HUES48 (cell line): Measurements from ENCODE around the gene ITGB3.
"Not testable (repeated sequence)": the region's sequence is repeated elsewhere in the genome, so short reads cannot be mapped to it uniquely, and the experiment has no call there.

Experiments used
- H3K27ac ChIP-seq: one replicate; pipeline ENCODE4 v1.7.0; 2013; ENCODE audit warnings: low read depth, low read length, inconsistent platforms
- H3K27me3 ChIP-seq: 2 replicates; pipeline ENCODE4 v1.6.1; 2013; ENCODE audit warnings: mild to moderate bottlenecking, low read length; ENCODE audit not compliant: control insufficient read depth, insufficient read depth
- H3K36me3 ChIP-seq: 2 replicates; pipeline ENCODE4 v1.6.1; 2013; ENCODE audit warnings: low read length; ENCODE audit not compliant: control insufficient read depth, insufficient read depth
- H3K4me1 ChIP-seq: 2 replicates; pipeline ENCODE4 v1.6.1; 2013; ENCODE audit warnings: mild to moderate bottlenecking, low read length; ENCODE audit not compliant: control insufficient read depth, insufficient read depth
- H3K4me3 ChIP-seq: 2 replicates; pipeline ENCODE4 v1.5.1; 2013; ENCODE audit warnings: mild to moderate bottlenecking, low read depth, low read length
- H3K9ac ChIP-seq: 2 replicates; pipeline ENCODE4 v1.6.1; 2013; ENCODE audit warnings: mild to moderate bottlenecking, low read depth, low read length, moderate library complexity
- H3K9me3 ChIP-seq: 2 replicates; pipeline ENCODE4 v1.6.1; 2013; ENCODE audit warnings: low read length; ENCODE audit not compliant: control insufficient read depth, insufficient read depth

The ITGB3 gene

DNA sequence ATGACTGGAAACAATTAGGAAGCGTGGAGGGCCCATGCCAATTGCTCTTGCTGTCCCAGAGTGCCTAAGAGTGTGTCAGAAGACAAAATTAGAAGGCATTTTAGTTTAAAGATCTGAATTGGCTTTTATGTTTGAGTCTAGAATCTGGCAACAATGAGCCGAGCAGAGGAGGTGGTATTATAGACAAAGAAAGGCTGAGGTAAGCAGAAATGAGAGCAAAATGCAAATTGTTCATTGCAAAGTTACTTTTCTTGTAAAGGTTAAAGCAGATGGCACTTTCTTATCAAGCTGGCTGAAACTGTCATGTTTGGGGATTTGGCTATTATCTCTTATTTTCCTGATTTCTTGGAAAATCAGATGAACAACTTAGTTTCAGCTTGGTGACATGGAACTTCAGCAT lies 41.2 kb upstream of the ITGB3 start:
- no peak overlapping the region for H3K27ac ChIP-seq
- no peaks in the 10 kb centered on the region for H3K36me3 ChIP-seq
- H3K4me1 ChIP-seq: no peaks in the 10 kb centered on the region
- no peak overlapping the region for H3K9ac ChIP-seq
- H3K4me3 ChIP-seq: no peak overlapping the region
- no peaks in the 10 kb centered on the region for H3K27me3 ChIP-seq
- no peaks in the 10 kb centered on the region for H3K9me3 ChIP-seq

- Histone ChIP-seq H3K4me1 (no peaks in the 10 kb centered on the region), H3K27me3 (no peaks in the 10 kb centered on the region), H3K9ac (no peak overlapping the region), H3K36me3 (no peaks in the 10 kb centered on the region), H3K9me3 (no peaks in the 10 kb centered on the region), H3K4me3 (no peak overlapping the region), H3K27ac (no peak overlapping the region)
Observed at GRCh38 chr17:47213540-47213939, 40.1 kb upstream of the ITGB3 start.

DNA sequence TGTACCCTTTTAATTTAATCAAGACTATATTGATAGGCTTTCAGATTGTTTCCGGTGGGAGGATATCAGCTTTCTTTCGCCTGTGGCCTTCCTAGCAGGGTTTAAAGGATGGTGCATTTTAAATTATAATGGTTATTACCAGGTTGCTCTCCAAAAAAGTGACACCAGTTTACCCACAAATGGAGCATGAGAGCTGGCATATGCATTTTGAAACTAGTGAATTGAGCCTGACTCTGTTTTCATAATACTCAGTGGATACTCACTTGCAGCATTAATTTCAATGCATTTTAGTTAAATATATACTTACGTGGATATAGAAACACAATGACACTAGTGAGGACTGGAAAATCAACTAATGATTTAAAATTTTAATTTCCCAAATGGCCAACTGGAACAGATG lies 38.7 kb upstream of the ITGB3 start:
- Histone ChIP-seq H3K27ac (no peak overlapping the region), H3K27me3 (no peaks in the 10 kb centered on the region), H3K9me3 (no peaks in the 10 kb centered on the region), H3K4me1 (no peaks in the 10 kb centered on the region), H3K36me3 (no peaks in the 10 kb centered on the region), H3K9ac (no peak overlapping the region), H3K4me3 (no peak overlapping the region)

DNA sequence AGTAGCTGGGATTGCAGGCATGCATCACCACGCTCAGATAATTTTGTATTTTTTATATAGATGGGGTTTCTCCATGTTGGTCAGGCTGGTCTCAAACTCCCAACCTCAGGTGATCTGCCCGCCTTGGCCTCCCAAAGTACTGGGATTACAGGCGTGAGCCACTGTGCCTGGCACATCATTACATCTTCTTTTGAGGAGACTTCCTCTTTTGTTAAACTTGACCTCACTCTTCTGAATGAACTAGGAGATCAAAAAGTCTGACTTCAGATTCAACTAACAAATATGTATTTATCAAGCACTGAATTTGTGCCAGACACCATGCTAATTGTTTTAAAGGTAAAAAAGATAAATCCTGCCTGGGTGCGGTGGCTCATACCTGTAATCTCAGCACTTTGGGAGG lies 36.8 kb upstream of the ITGB3 start:
- H3K27me3 ChIP-seq, H3K9ac ChIP-seq, H3K9me3 ChIP-seq, H3K27ac ChIP-seq, H3K36me3 ChIP-seq, H3K4me3 ChIP-seq: not testable (repeated sequence)
- peaks cover 13% of the 10 kb centered on the region for H3K4me1 ChIP-seq

DNA sequence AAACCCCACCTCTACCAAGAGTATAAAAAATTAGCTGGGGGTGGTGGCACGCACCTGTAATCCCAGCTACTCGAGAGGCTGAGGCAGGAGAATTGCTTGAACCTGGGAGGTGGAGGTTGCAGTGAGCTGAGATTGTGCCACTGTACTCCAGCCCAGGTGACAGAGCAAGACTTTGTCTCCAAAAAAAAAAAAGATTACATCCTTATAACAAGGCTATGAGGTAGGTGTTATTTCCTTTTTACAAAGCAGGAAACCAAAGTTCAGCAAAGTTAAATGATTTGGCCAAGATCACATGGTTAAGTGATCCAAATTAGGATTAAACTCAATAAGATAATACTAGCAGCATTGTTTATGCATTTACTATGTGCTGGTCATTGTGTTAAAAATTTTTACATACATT lies 36.3 kb upstream of the ITGB3 start:
- H3K4me3 ChIP-seq, H3K27ac ChIP-seq, H3K36me3 ChIP-seq, H3K9ac ChIP-seq, H3K27me3 ChIP-seq, H3K9me3 ChIP-seq: not testable (repeated sequence)
- peaks cover 13% of the 10 kb centered on the region for H3K4me1 ChIP-seq

- Histone ChIP-seq H3K27me3 (no peaks in the 10 kb centered on the region), H3K4me3 (no peak overlapping the region), H3K27ac (no peak overlapping the region), H3K4me1 (peaks cover 13% of the 10 kb centered on the region), H3K36me3 (no peaks in the 10 kb centered on the region), H3K9me3 (peaks cover 5% of the 10 kb centered on the region; the same call in 1 of the 2 replicates), H3K9ac (no peak overlapping the region)
Observed at GRCh38 chr17:47218896-47219430, 34.7 kb upstream of the ITGB3 start.

DNA sequence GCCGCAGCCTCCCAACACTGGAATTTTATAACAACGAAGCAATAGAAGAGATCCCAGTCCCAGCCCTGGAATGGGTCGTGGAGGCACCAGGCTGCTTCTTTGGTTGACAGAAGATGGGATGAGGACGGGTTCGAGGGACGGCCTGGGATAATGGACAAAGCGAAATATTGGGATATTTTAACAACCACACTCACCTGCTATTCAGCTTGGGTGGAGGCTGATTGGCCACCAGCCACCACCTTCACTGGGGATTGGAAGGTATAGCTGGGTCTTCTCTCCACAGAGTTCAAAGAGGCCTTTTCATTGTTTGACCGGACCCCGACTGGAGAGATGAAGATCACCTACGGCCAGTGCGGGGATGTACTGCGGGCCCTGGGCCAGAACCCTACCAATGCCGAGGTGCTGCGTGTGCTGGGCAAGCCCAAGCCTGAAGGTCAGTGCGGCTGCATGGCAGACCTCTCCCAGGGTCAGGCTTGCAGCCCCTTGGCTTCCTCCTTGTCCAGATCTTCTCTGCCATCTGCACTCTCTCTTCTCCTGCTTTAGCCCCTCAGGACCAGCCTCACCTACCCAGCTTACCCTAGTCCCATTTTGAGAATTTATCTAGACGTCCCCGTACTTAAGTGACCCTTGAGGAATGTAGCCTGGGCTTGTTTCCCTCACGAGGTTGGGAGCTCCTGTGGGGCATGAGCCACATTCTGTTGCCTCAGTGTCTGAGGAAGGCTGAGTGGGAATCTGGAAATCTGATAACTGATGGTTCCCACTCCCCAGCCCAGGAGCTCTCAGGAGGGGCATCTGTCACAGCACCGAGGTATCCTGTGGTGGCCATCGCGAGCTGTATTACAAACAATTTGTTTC lies 33.8 kb upstream of the ITGB3 start:
- Histone ChIP-seq H3K36me3 (no peaks in the 10 kb centered on the region), H3K4me1 (peaks cover 13% of the 10 kb centered on the region), H3K27ac (no peak overlapping the region), H3K9ac (no peak overlapping the region), H3K9me3 (peaks cover 5% of the 10 kb centered on the region; the same call in 1 of the 2 replicates), H3K27me3 (no peaks in the 10 kb centered on the region), H3K4me3 (no peak overlapping the region)

DNA sequence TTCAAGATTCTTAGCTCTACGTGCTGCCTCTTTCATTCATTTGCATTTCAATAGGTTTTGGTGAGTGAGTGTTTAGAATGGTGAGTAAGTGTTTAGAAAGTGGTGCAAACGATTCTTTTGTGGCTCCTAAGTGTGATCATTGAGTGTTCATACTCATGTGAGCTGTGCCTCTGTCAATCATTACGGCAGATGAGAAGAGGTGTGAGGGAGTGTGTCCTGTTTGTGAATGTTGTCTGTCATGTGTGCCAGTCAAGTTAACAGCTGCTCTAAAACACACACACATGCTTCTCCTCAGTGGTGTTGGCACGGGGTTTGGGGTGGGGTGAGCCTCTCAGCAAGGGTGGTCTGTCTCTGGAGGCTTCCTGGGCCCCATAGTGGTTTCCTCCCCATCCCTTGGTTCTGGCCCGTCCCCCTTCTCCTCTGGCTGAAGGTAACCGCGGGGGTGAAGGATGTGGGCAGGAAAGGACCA lies 33.1 kb upstream of the ITGB3 start:
- H3K36me3 ChIP-seq: no peaks in the 10 kb centered on the region
- H3K4me1 ChIP-seq: peaks cover 13% of the 10 kb centered on the region
- H3K9ac ChIP-seq: no peak overlapping the region
- H3K9me3 ChIP-seq: peaks cover 5% of the 10 kb centered on the region; the same call in 1 of the 2 replicates
- H3K27ac ChIP-seq: no peak overlapping the region
- no peak overlapping the region for H3K4me3 ChIP-seq
- no peaks in the 10 kb centered on the region for H3K27me3 ChIP-seq

DNA sequence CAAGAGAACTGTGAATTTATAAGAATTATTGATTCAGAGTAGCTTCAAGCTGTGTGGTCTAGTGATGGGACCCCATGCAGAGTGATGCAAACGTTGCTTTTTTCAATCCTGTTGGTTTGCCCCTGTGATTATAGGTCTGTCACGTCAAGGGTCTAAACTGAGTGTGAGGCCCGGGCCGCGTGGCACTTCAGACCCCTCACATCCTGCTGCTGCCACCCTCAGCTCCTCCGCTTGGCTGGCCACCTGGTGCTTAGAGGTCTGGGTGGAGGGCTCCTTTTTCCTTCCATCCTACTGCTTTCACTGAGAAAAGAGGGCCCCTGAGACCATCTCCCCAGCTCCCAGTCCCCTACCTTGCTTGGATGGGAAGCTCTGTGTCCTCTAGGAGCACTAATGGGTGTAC lies 32.5 kb upstream of the ITGB3 start:
- Histone ChIP-seq H3K4me3 (no peak overlapping the region), H3K27me3 (no peaks in the 10 kb centered on the region), H3K27ac (no peak overlapping the region), H3K9ac (no peak overlapping the region), H3K9me3 (peaks cover 5% of the 10 kb centered on the region; the same call in 1 of the 2 replicates), H3K4me1 (peaks cover 13% of the 10 kb centered on the region), H3K36me3 (no peaks in the 10 kb centered on the region)

- Histone ChIP-seq H3K9ac (no peak overlapping the region), H3K27me3 (no peaks in the 10 kb centered on the region), H3K9me3 (peaks cover 5% of the 10 kb centered on the region; the same call in 1 of the 2 replicates), H3K27ac (no peak overlapping the region), H3K36me3 (no peaks in the 10 kb centered on the region), H3K4me1 (peaks cover 13% of the 10 kb centered on the region), H3K4me3 (no peak overlapping the region)
Observed at GRCh38 chr17:47222047-47222446, 31.6 kb upstream of the ITGB3 start.

GRCh38 chr17:47223007-47223406 lies 30.6 kb upstream of the ITGB3 start:
- Histone ChIP-seq H3K4me3 (no peak overlapping the region), H3K4me1 (peaks cover 13% of the 10 kb centered on the region)

More at GRCh38 chr17:47223007-47223406, 30.6 kb upstream of the ITGB3 start:
- Histone ChIP-seq H3K9ac (no peak overlapping the region), H3K27ac (no peak overlapping the region), H3K9me3 (peaks cover 5% of the 10 kb centered on the region; the same call in 1 of the 2 replicates), H3K36me3 (no peaks in the 10 kb centered on the region), H3K27me3 (no peaks in the 10 kb centered on the region)
